CD4-positive, alpha-beta T cell (primary cell): Measurements from ENCODE around the gene CEP112. TPM values are rescaled to one million over a fixed set of nuclear protein-coding genes. Genes with fewer than 3 reads are reported as not detected.

ENCODE experiments used
- ATAC-seq: fragments of 200-7000 bp; cut with Tn5 transposase; one replicate; pipeline ENCODE4 v1.10.0; 2022; ENCODE audit warnings: mild to moderate bottlenecking; ENCODE audit not compliant: poor library complexity
- CTCF ChIA-PET: fragments of 350-600 bp; sonication (Branson Sonifier 250); formaldehyde crosslinking; loops from one replicate; lab custom pipeline; 2021; ENCODE audit warnings: antibody characterized with exemption, inconsistent platforms; lab: Charles Lee
- POLR2A ChIA-PET: fragments of 350-600 bp; sonication (Branson Sonifier 250); formaldehyde crosslinking; loops from one replicate; lab custom pipeline; 2021; ENCODE audit warnings: antibody characterized with exemption, inconsistent platforms; lab: Charles Lee
- DNase-seq, 14 experiments: peaks; one replicate each; pipeline ENCODE4 v3.0.0-alpha.2; 2013 to 2020; ENCODE audit warnings: mixed read lengths in 2 of 14
- H3K27ac ChIP-seq, 2 donors: one replicate each; pipeline versions ENCODE4 v1.5.1 to v1.7.0; 2013; ENCODE audit warnings: low read length in 2 of 2, low read depth in 1 of 2, mild to moderate bottlenecking in 1 of 2
- H3K27me3 ChIP-seq, 2 experiments: 1 replicate in 1 of 2; 2 replicates in 1 of 2; pipeline versions ENCODE4 v1.6.1 to v1.7.0; 2013; ENCODE audit warnings: low read length in 2 of 2, control low read depth in 1 of 2, mild to moderate bottlenecking in 1 of 2, moderate library complexity in 1 of 2; ENCODE audit not compliant: insufficient read depth in 2 of 2, control insufficient read depth in 1 of 2
- H3K36me3 ChIP-seq: one replicate; pipeline ENCODE4 v1.6.1; 2013; ENCODE audit warnings: low read length, control low read depth; ENCODE audit not compliant: insufficient read depth
- H3K4me1 ChIP-seq: one replicate; pipeline ENCODE4 v1.6.1; 2013; ENCODE audit warnings: low read length, control low read depth; ENCODE audit not compliant: insufficient read depth
- H3K4me3 ChIP-seq: one replicate; pipeline ENCODE4 v1.5.1; 2013; ENCODE audit warnings: mild to moderate bottlenecking, low read length, moderate library complexity
- H3K9me3 ChIP-seq, 2 experiments: 1 replicate in 1 of 2; 2 replicates in 1 of 2; pipeline versions ENCODE4 v1.6.1 to v1.7.0; 2013; ENCODE audit warnings: low read length in 2 of 2, mild to moderate bottlenecking in 2 of 2, control low read depth in 1 of 2, moderate library complexity in 1 of 2; ENCODE audit not compliant: control insufficient read depth in 1 of 2, insufficient read depth in 1 of 2
- H3K27ac Mint-ChIP-seq: one replicate; pipeline ENCODE4 v1.8.0; 2020; ENCODE audit warnings: mixed read lengths
- H3K27me3 Mint-ChIP-seq: one replicate; pipeline ENCODE4 v1.8.0; 2021; ENCODE audit warnings: mixed read lengths
- H3K36me3 Mint-ChIP-seq: one replicate; pipeline ENCODE4 v1.8.0; 2021; ENCODE audit warnings: low read depth, mixed read lengths
- H3K4me1 Mint-ChIP-seq: one replicate; pipeline ENCODE4 v1.8.0; 2021; ENCODE audit warnings: low read depth, mixed read lengths
- H3K4me3 Mint-ChIP-seq: one replicate; pipeline ENCODE4 v1.8.0; 2020; ENCODE audit warnings: mild to moderate bottlenecking, mixed read lengths
- H3K9me3 Mint-ChIP-seq: one replicate; pipeline ENCODE4 v1.8.0; 2020; ENCODE audit warnings: mixed read lengths
- intact Hi-C, 2 experiments: fragments of 100-400 bp; cut with DNase I in 1 of 2; cut with micrococcal nuclease in 1 of 2; formaldehyde crosslinking; loops; one replicate each; pipeline versions ENCODE4 v1.15.1 to v1.9.0; 2023 to 2025; cut with DNase I, micrococcal nuclease
- polyA plus RNA-seq, 2 donors: library from polyadenylated mRNA; unstranded; fragments of 120-200 nt; gene quantifications; one replicate each; pipeline ENCODE4 v1.2.1, GENCODE V29; 2013
- total RNA-seq, 174 experiments: library from RNA in 2 of 174; stranded (reverse) in 2 of 174; gene quantifications; one replicate each; pipeline ENCODE4 v1.2.3 and lab custom pipeline; 2021 to 2026
- TF ChIP-seq, protein P1 (sequence below): fragments of 200-600 bp; IDR thresholded peaks from one replicate; pipeline ENCODE4 v1.8.0; 2022; ENCODE audit warnings: antibody characterized with exemption, mild to moderate bottlenecking

CEP112 gene
- 1 to 10 TPM; 1.6 to 2.2 TPM for total RNA-seq
- polyA plus RNA-seq (2013, experiment 1 of 2) = 1.5 TPM
- polyA plus RNA-seq (2013, experiment 2 of 2) = 1.6 TPM
- total RNA-seq (lab: John Stamatoyannopoulos, UW) = 0.48 to 12.3 (median 3.3) reads per million in 172 experiments

DNA sequence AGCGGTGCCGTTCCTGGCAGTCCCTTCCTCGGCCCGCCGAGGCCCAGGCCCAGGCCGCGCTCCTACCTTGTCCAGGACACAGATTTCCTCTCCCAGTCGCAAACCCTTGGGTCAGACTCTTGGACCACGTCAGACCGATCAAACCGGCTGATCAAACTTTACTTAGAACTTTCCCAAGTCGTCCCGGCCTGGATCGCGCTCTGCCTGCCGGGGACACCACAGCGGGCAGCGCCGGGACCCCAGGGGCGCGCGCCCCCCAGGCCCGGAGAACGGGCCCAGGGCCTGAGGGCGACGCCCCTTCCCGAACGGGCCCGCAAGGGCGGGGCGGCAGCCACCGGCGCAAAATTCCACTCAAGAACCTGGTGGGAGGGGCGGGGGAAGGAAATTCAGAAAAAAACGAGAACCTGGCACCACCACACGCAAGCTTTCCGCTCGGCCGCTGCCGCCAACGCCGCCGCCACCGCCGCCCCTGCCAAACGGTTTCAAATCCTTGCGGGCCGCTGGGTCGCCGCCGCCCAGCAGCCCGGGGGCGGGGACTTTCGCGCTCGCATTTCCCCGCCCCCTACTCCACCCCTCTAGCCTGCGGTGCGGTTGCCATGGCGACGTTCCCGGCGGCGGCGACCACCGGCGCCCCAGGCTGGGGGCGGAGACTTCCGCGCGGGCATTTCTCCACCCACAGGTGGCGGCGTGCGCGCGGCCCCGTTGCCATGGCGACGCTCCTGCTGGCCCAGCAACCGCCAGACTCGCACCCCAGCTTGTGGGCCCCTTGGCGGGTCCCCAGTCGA, at the start of gene CEP112:
Gene CEP112, minus strand, starts transcription at position 541 of the 785 bp plus-strand sequence.
- H3K4me1 ChIP-seq = peaks cover 11% of the 10 kb centered on the region
- POLR2A ChIA-PET = no interaction called here
- H3K4me3 Mint-ChIP-seq = peak within 1 kb of the TSS; percentile 92
- no peaks in the 10 kb centered on the region for H3K27me3 ChIP-seq
- no peaks in the 10 kb centered on the region for H3K36me3 ChIP-seq
- intact Hi-C loops = loop anchor here in 1 of 2 experiments (5.0 kb wide), 1 partner anchor 111 kb away; the partner anchor contains the start of gene PRKCA
- DNase-seq (peak; percentile 79 to 97 (median 87)), ATAC-seq (peak; percentile 85)
- H3K4me3 ChIP-seq = peak within 1 kb of the TSS; percentile 61
- H3K9me3 Mint-ChIP-seq = no peaks in the 10 kb centered on the region
- H3K27me3 Mint-ChIP-seq = no peaks in the 10 kb centered on the region
- TF ChIP-seq, protein P1, sequence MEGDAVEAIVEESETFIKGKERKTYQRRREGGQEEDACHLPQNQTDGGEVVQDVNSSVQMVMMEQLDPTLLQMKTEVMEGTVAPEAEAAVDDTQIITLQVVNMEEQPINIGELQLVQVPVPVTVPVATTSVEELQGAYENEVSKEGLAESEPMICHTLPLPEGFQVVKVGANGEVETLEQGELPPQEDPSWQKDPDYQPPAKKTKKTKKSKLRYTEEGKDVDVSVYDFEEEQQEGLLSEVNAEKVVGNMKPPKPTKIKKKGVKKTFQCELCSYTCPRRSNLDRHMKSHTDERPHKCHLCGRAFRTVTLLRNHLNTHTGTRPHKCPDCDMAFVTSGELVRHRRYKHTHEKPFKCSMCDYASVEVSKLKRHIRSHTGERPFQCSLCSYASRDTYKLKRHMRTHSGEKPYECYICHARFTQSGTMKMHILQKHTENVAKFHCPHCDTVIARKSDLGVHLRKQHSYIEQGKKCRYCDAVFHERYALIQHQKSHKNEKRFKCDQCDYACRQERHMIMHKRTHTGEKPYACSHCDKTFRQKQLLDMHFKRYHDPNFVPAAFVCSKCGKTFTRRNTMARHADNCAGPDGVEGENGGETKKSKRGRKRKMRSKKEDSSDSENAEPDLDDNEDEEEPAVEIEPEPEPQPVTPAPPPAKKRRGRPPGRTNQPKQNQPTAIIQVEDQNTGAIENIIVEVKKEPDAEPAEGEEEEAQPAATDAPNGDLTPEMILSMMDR = no peak
- CTCF ChIA-PET = interaction anchor here (0.7 to 2.1 kb wide), 3 partner anchors 9 to 480 kb away, joined by 3 to 4 read pairs (median 3); no protein-coding TSS in a partner anchor
- H3K27ac ChIP-seq = peak within 1 kb of the TSS; percentile 49 to 50
- H3K27ac Mint-ChIP-seq = peak within 1 kb of the TSS; percentile 86
- H3K9me3 ChIP-seq = no peaks in the 10 kb centered on the region
- no peaks in the 10 kb centered on the region for H3K36me3 Mint-ChIP-seq
- peaks cover 16% of the 10 kb centered on the region for H3K4me1 Mint-ChIP-seq

DNA sequence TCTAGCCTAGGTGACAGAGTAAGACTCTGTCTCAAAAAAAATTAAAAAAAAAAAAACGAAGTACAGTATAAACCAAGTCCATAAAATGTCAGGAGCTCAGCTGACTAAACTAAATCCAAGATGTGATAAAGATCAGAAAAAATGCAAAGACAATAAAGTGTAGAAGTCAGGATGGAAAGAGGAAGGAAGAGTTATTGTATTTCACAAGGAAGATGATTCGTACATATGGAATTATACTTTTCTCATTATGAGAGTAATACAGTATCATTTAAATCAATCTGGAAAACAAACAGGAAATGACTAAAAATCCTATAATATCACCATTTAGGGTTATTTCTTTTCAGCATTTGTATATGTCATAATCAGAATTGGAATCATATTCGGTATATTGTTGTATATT, 48.7 kb upstream of the CEP112 start:
- Mint-ChIP-seq H3K27me3 (no peaks in the 10 kb centered on the region), H3K36me3 (no peaks in the 10 kb centered on the region), H3K9me3 (no peaks in the 10 kb centered on the region), H3K4me3 (no peak overlapping the region), H3K27ac (no peak overlapping the region), H3K4me1 (peaks cover 18% of the 10 kb centered on the region)
- H3K4me1 ChIP-seq = peaks cover 6% of the 10 kb centered on the region
- intact Hi-C loops = loop anchor here in 1 of 2 experiments (5.0 kb wide), 1 partner anchor 33 kb away; no protein-coding TSS in a partner anchor
- DNase-seq = no peak
- ATAC-seq = no peak
- CTCF ChIA-PET = interaction anchor here (1.2 kb wide), 1 partner anchor 326 kb away, joined by 3 read pairs; no protein-coding TSS in a partner anchor
- H3K9me3 ChIP-seq = no peaks in the 10 kb centered on the region
- H3K36me3 ChIP-seq = no peaks in the 10 kb centered on the region
- POLR2A ChIA-PET = no interaction called here
- H3K4me3 ChIP-seq = no peak overlapping the region
- TF ChIP-seq, protein P1 = no peak
- H3K27ac ChIP-seq = no peak overlapping the region
- H3K27me3 ChIP-seq = no peaks in the 10 kb centered on the region

DNA sequence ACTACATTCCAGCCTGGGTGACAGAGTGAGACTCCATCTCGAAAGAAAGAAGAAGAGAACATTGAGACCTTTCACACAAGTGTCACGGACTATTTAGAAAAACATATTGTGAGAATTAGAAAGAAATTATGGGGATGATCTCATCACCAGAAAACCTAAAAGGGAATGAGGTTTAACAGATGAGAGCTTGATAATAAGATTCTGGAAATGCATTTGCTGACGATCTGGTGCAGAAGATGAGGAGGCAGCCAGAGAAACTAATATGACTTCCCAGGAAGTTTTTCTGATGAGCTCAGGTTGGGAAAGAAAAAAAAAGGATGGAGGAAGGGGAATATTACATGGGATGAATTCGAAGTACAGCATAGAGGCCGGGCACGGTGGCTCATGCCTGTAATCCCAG, 48.1 kb upstream of the CEP112 start:
- no peaks in the 10 kb centered on the region for H3K36me3 Mint-ChIP-seq
- ChIA-PET POLR2A (no interaction called here), CTCF (no interaction called here)
- TF ChIP-seq, protein P1 = no peak
- no peak for DNase-seq
- no peaks in the 10 kb centered on the region for H3K27me3 ChIP-seq
- intact Hi-C loops = loop anchor here in 1 of 2 experiments (5.0 kb wide), 1 partner anchor 33 kb away; no protein-coding TSS in a partner anchor
- ATAC-seq = no peak
- H3K27ac ChIP-seq = no peak overlapping the region
- H3K4me1 ChIP-seq = no peaks in the 10 kb centered on the region
- H3K4me3 ChIP-seq = no peak overlapping the region
- H3K9me3 ChIP-seq = no peaks in the 10 kb centered on the region
- H3K27me3 Mint-ChIP-seq = no peaks in the 10 kb centered on the region
- H3K27ac Mint-ChIP-seq = no peak overlapping the region
- no peaks in the 10 kb centered on the region for H3K36me3 ChIP-seq
- no peak overlapping the region for H3K4me3 Mint-ChIP-seq
- no peaks in the 10 kb centered on the region for H3K9me3 Mint-ChIP-seq
- peaks cover 14% of the 10 kb centered on the region for H3K4me1 Mint-ChIP-seq
